GM06990 (cell line): ENCODE results near the gene LY6G5C.

Experiments
- DNase-seq: peaks from one replicate; pipeline ENCODE4 v3.0.0-alpha.2; 2011; ENCODE audit not compliant: insufficient read length; ENCODE audit errors: extremely low read depth
- H3K27me3 ChIP-seq: replicated peaks from 2 replicates; pipeline ENCODE4 v1.6.0; 2011; ENCODE audit warnings: low read length; ENCODE audit not compliant: control insufficient read depth, insufficient read depth
- H3K36me3 ChIP-seq: 2 replicates; pipeline ENCODE4 v1.5.1; 2011; ENCODE audit warnings: low read length; ENCODE audit not compliant: control insufficient read depth, insufficient read depth
- H3K4me3 ChIP-seq: replicated peaks from 2 replicates; pipeline ENCODE4 v1.5.1; 2011; ENCODE audit warnings: low read depth, mild to moderate bottlenecking, control low read depth, low read length
- CTCF ChIP-seq: IDR thresholded peaks from 2 replicates; pipeline ENCODE4 v1.5.1; 2011; ENCODE audit warnings: low read length, control low read depth, mild to moderate bottlenecking, inconsistent platforms; ENCODE audit not compliant: insufficient read depth, poor library complexity, severe bottlenecking

The LY6G5C gene

GRCh38 chr6:31663961-31664789, 16.7 kb downstream of the LY6G5C start:
- H3K4me3 ChIP-seq, result peak overlapping the region; percentile 92
- no peak for TF ChIP-seq CTCF
- no peak for DNase-seq
- no peaks in the 10 kb centered on the region for H3K27me3 ChIP-seq
- peaks cover 19% of the 10 kb centered on the region for H3K36me3 ChIP-seq

DNA sequence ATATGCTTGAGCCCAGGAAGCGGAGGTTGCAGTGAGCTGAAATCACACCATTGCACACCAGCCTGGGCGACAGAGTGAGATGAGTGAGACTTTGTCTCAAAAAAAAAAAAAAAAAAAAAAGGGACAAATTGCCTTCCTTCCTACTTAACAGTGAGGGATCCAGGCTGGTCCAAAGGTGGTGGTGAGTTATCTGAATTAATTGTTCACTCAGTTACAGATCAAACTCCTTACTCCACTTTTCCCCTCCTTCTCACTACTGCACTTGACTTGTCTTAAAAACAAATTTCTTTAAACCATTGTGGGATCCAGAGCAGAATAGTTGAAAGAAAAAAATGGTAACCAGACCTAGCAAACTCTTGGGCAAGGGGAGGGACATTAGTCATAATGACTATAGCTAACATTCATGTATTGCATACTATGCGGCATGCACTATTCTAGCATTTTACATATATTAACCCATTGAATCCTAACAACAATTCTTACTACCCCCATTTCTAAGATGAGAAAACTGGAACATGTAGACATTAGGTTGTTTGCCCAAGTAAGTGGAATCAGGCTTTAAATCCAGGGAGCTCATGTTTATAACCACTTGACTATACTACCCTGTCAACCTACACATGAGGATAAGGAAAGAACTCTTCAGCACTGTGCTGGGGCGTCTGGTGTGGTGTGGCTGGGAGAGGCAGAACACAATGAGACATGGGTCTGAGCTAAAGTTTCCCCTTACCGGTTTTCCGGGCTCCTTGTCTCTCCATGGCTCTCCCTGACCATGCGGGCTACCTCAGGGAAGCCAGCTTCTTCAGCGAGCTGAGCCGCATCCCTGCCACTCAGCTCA, 17.5 kb downstream of the LY6G5C start:
- H3K4me3 ChIP-seq, result peak overlapping the region; percentile 92
- peaks cover 15% of the 10 kb centered on the region for H3K36me3 ChIP-seq
- no peak for DNase-seq
- TF ChIP-seq CTCF, result no peak
- H3K27me3 ChIP-seq, result no peaks in the 10 kb centered on the region

GRCh38 chr6:31662124-31662723, 18.6 kb downstream of the LY6G5C start:
- H3K4me3 ChIP-seq, result no peak overlapping the region
- H3K36me3 ChIP-seq, result peaks cover 13% of the 10 kb centered on the region
- H3K27me3 ChIP-seq, result no peaks in the 10 kb centered on the region
- DNase-seq, result no peak
- no peak for TF ChIP-seq CTCF

DNA sequence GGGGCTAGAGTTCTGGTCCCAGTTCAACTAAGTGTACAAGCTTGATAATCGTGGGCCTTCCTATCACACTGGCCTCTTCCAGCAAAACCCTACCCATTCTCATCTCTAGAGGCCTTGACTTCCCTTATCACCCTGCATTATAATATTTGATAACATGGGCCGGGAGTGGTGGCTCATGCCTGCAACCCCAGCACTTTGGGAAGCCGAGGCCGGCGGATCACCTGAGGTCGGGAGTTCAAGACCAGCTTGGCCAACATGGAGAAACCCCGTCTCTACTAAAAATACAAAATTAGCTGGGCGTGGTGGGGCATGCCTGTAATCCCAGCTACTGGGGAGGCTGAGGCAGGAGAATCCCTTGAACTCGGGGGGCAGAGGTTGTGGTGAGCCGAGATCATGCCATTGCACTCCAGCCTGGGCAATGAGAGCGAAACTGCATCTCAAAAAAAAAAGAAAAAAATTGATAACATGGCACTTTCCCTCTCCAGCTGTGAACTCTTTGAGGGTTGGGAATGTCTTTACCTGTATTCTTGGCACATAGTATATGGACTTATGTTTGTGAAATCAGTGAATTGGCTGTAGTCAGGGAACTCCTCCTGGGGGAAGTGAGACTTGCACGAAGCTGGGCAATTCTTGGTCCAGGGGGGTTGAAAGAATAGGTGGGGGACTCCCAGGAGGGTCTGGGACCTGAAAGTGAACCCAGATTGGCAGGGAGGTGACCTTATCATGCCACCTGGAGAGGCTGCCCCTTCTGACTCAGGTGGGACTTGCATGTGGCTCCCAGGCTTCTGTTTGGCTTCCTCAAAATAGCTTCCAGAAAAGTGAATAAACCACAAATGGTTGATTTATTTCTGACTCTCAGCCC, 19.4 kb downstream of the LY6G5C start:
- Histone ChIP-seq H3K36me3 (peaks cover 11% of the 10 kb centered on the region), H3K27me3 (no peaks in the 10 kb centered on the region), H3K4me3 (peak overlapping the region; percentile 92)
- no peak for TF ChIP-seq CTCF
- DNase-seq, result no peak

GRCh38 chr6:31660381-31661261, 20.2 kb downstream of the LY6G5C start, which contains the start of gene C6orf47:
C6orf47 (minus strand) TSS chr6:31660778; CDS start chr6:31659947, 831 bp downstream.
- DNase-seq, result peak; percentile 88
- H3K27me3 ChIP-seq, result no peaks in the 10 kb centered on the region
- peaks cover 11% of the 10 kb centered on the region for H3K36me3 ChIP-seq
- H3K4me3 ChIP-seq, result peak within 1 kb of the TSS; percentile 92
- TF ChIP-seq CTCF, result no peak
